HepG2 (cell line): ENCODE results near the gene ROS1. TPM values are rescaled to one million over a fixed set of nuclear protein-coding genes. Genes with fewer than 3 reads are reported as not detected.

Experiments
- polyA plus RNA-seq, 8 experiments: library from polyadenylated mRNA; depleted of rRNA in 3 of 8; stranded (reverse) in 7 of 8; unstranded in 1 of 8; fragments of >200 nt; fragmentation: Illumina TruSeq in 4 of 8; extraction: Trizol in 4 of 8; gene quantifications; 2 replicates each; pipeline versions ENCODE4 v1.2.1 to v1.2.3, GENCODE V29; 2011 to 2016; ENCODE audit warnings: low read depth in 4 of 8, missing spikeins in 1 of 8, mixed read lengths in 1 of 8; ENCODE audit not compliant: insufficient read depth in 1 of 8
- small RNA-seq, 3 experiments: library from RNA; depleted of rRNA; stranded (forward); fragments of <200 nt; gene quantifications; one replicate each; pipeline ENCODE3, GENCODE V24; 2012; ENCODE audit warnings: low read depth in 2 of 3, low replicate concordance in 1 of 3; ENCODE audit not compliant: insufficient read length in 3 of 3, insufficient read depth in 2 of 3
- total RNA-seq, 5 experiments: library from RNA; depleted of rRNA; stranded (reverse); fragments of >200 nt; fragmentation: Illumina TruSeq; extraction: Trizol; gene quantifications; 2 replicates each; pipeline ENCODE4 v1.2.3, GENCODE V29; 2016; ENCODE audit warnings: low read depth in 1 of 5

Gene ROS1
- total and polyA plus RNA-seq, 2 of the 13 experiments (the other 11 are each of a cell fraction or from before 2014, with no cell fraction given): not detected

Small RNA genes lying within 50 kb of the gene (small RNA-seq; reads per million reads assigned to genes)
- 0 reads per million in 3 experiments for gene RN7SKP18
- gene RNU6-253P: 0 to 1.9 (median 0) reads per million in 3 experiments

Other genes starting within 250 kb of the ROS1 start
- gene VGLL2, start 160.4 kb downstream of the ROS1 start, total RNA-seq (2016; rRNA removed; fragmentation: Illumina TruSeq; extraction: Trizol): not detected in 2 replicates
- not detected in 2 replicates for gene VGLL2, start 160.4 kb downstream of the ROS1 start, polyA plus RNA-seq (2011; rRNA removed)
- 26.0 and 41.5 TPM in 2 replicates for gene DCBLD1, start 56.7 kb upstream of the ROS1 start, total RNA-seq (2016; rRNA removed; fragmentation: Illumina TruSeq; extraction: Trizol)
- gene DCBLD1, start 56.7 kb upstream of the ROS1 start, polyA plus RNA-seq (2011; rRNA removed): 17.5 and 23.2 TPM in 2 replicates
- gene GOPC, start 176.6 kb upstream of the ROS1 start, total RNA-seq (2016; rRNA removed; fragmentation: Illumina TruSeq; extraction: Trizol): 41.5 and 54.3 TPM in 2 replicates
- gene GOPC, start 176.6 kb upstream of the ROS1 start, polyA plus RNA-seq (2011; rRNA removed): 18.6 and 20.9 TPM in 2 replicates
- 18.3 and 36.5 TPM in 2 replicates for gene NUS1, start 249.5 kb upstream of the ROS1 start, total RNA-seq (2016; rRNA removed; fragmentation: Illumina TruSeq; extraction: Trizol)
- gene NUS1, start 249.5 kb upstream of the ROS1 start, polyA plus RNA-seq (2011; rRNA removed): 15.9 and 18.6 TPM in 2 replicates